HG02943 (cell line): ENCODE data around the gene MDN1.
"Not testable (repeated sequence)": the region's sequence is repeated elsewhere in the genome, so short reads cannot be mapped to it uniquely, and the experiment has no call there.

Experiments
- ATAC-seq: cut with Tn5 transposase; IDR thresholded peaks from one replicate; pipeline ENCODE4 v1.9.1; 2021; ENCODE audit warnings: mild to moderate bottlenecking, low read depth, moderate library complexity; ENCODE audit not compliant: unreplicated experiment

MDN1 gene

GRCh38 chr6:89775150-89775549 lies 44.4 kb downstream of the MDN1 start:
- no peak for ATAC-seq

- ATAC-seq = no peak
Measured at GRCh38 chr6:89769572-89769971, 50.0 kb downstream of the MDN1 start.

GRCh38 chr6:89768324-89768723 lies 51.3 kb downstream of the MDN1 start:
- ATAC-seq = no peak

- no peak for ATAC-seq
Measured at GRCh38 chr6:89763550-89763949, 56.0 kb downstream of the MDN1 start.

- no peak for ATAC-seq
Measured at GRCh38 chr6:89758830-89759229, 60.8 kb downstream of the MDN1 start.

GRCh38 chr6:89750338-89750737 lies 69.3 kb downstream of the MDN1 start:
- no peak for ATAC-seq

- no peak for ATAC-seq
Measured at GRCh38 chr6:89749918-89750317, 69.7 kb downstream of the MDN1 start.

- no peak for ATAC-seq
Measured at GRCh38 chr6:89745716-89746115, 73.9 kb downstream of the MDN1 start.

GRCh38 chr6:89745096-89745495 lies 74.5 kb downstream of the MDN1 start:
- no peak for ATAC-seq

GRCh38 chr6:89736893-89737292 lies 82.7 kb downstream of the MDN1 start:
- ATAC-seq = no peak

- no peak for ATAC-seq
Measured at GRCh38 chr6:89734526-89734925, 85.1 kb downstream of the MDN1 start.

GRCh38 chr6:89731924-89732567 lies 87.5 kb downstream of the MDN1 start:
- no peak for ATAC-seq

- not testable (repeated sequence) for ATAC-seq
Measured at GRCh38 chr6:89731262-89731661, 88.3 kb downstream of the MDN1 start.

GRCh38 chr6:89729818-89730217 lies 89.8 kb downstream of the MDN1 start:
- peak; percentile 98 for ATAC-seq

- ATAC-seq = no peak
Measured at GRCh38 chr6:89727501-89727900, 92.1 kb downstream of the MDN1 start.

GRCh38 chr6:89724981-89725380 lies 94.6 kb downstream of the MDN1 start:
- no peak for ATAC-seq

GRCh38 chr6:89723046-89723445 lies 96.5 kb downstream of the MDN1 start:
- ATAC-seq = no peak

GRCh38 chr6:89716532-89716931 lies 103.1 kb downstream of the MDN1 start:
- no peak for ATAC-seq

GRCh38 chr6:89711801-89712200 lies 107.8 kb downstream of the MDN1 start:
- ATAC-seq = no peak

- ATAC-seq = no peak
Measured at GRCh38 chr6:89708316-89708715, 111.3 kb downstream of the MDN1 start.

GRCh38 chr6:89707766-89708165 lies 111.8 kb downstream of the MDN1 start:
- no peak for ATAC-seq

- ATAC-seq = no peak
Measured at GRCh38 chr6:89706121-89706520, 113.5 kb downstream of the MDN1 start.

GRCh38 chr6:89703292-89703691 lies 116.3 kb downstream of the MDN1 start:
- ATAC-seq = no peak
